Measurements from ENCODE around the gene SCPEP1. TPM values are rescaled to one million over a fixed set of nuclear protein-coding genes. Genes with fewer than 3 reads are reported as not detected.

The SCPEP1 gene
- polyA plus RNA-seq, 1 of the 3 experiments (the other 2 are of a cell fraction): 99.6 TPM

GRCh38 chr17:56933868-56934267, 44.1 kb upstream of the SCPEP1 start:
- Histone ChIP-seq H3K79me2 (ENCODE audit: insufficient read depth) (no peaks in the 10 kb centered on the region), H3K27ac (ENCODE audit: low read depth in 2 of 2, low read length in 1 of 2) (no peak overlapping the region), H3K9ac (no peak overlapping the region), H3K9me2 (no peaks in the 10 kb centered on the region), H3K36me3 (replicated peaks in 1 of 2; ENCODE audit: control insufficient read depth in 1 of 2, insufficient read depth in 2 of 2, low read length in 1 of 2) (peaks cover 28 to 60% of the 10 kb centered on the region in 2 experiments), H2AFZ (ENCODE audit: low read depth) (no peak overlapping the region), H3K4me2 (no peak overlapping the region), H4K20me1 (ENCODE audit: insufficient read depth) (no peaks in the 10 kb centered on the region), H3F3A (replicated peaks; ENCODE audit: insufficient read depth) (peaks cover 10% of the 10 kb centered on the region), H3K9me3 (peaks cover 30% of the 10 kb centered on the region), H3K4me3 (ENCODE audit: low read depth in 2 of 2, low read length in 1 of 2) (no peak overlapping the region), H3K4me1 (ENCODE audit: control insufficient read depth in 1 of 2, insufficient read depth in 2 of 2, low read depth in 1 of 2, low read length in 1 of 2) (peaks cover 0 to 10% of the 10 kb centered on the region in 2 experiments; a peak in 1 of 4 replicates), H3K27me3 (ENCODE audit: insufficient read depth) (no peaks in the 10 kb centered on the region)
- ChIA-PET CTCF (interaction anchor here (3.0 kb wide), 1 partner anchor 115 kb away, joined by 24 read pairs; no protein-coding TSS in a partner anchor), POLR2A (interaction anchor here (0.6 kb wide), 1 partner anchor 114 kb away, joined by 3 read pairs; no protein-coding TSS in a partner anchor)
- no peak for TF ChIP-seq RXRA (IDR thresholded peaks at IDR 0.05; ENCODE audit: borderline replicate concordance, low read depth)
- TF ChIP-seq MEF2A (IDR thresholded peaks at IDR 0.05; ENCODE audit: borderline replicate concordance, low read depth): no peak
- no peak for TF ChIP-seq RFX5 (IDR thresholded peaks at IDR 0.05; ENCODE audit: low read length)
- TF ChIP-seq EZH2phosphoT487 (IDR thresholded peaks at IDR 0.05; ENCODE audit: borderline replicate concordance, low read depth): no peak
- TF ChIP-seq MXI1 (IDR thresholded peaks at IDR 0.05; ENCODE audit: low read depth, low read length): no peak
- TF ChIP-seq CHD2 (IDR thresholded peaks at IDR 0.05; ENCODE audit: low read length, partially characterized antibody): no peak
- TF ChIP-seq, protein P1, sequence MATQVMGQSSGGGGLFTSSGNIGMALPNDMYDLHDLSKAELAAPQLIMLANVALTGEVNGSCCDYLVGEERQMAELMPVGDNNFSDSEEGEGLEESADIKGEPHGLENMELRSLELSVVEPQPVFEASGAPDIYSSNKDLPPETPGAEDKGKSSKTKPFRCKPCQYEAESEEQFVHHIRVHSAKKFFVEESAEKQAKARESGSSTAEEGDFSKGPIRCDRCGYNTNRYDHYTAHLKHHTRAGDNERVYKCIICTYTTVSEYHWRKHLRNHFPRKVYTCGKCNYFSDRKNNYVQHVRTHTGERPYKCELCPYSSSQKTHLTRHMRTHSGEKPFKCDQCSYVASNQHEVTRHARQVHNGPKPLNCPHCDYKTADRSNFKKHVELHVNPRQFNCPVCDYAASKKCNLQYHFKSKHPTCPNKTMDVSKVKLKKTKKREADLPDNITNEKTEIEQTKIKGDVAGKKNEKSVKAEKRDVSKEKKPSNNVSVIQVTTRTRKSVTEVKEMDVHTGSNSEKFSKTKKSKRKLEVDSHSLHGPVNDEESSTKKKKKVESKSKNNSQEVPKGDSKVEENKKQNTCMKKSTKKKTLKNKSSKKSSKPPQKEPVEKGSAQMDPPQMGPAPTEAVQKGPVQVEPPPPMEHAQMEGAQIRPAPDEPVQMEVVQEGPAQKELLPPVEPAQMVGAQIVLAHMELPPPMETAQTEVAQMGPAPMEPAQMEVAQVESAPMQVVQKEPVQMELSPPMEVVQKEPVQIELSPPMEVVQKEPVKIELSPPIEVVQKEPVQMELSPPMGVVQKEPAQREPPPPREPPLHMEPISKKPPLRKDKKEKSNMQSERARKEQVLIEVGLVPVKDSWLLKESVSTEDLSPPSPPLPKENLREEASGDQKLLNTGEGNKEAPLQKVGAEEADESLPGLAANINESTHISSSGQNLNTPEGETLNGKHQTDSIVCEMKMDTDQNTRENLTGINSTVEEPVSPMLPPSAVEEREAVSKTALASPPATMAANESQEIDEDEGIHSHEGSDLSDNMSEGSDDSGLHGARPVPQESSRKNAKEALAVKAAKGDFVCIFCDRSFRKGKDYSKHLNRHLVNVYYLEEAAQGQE (IDR thresholded peaks at IDR 0.05; ENCODE audit: low read depth, low read length): no peak
- TF ChIP-seq SMC3 (IDR thresholded peaks at IDR 0.05; ENCODE audit: low read depth, low read length): no peak
- no peak for TF ChIP-seq RAD21 (IDR thresholded peaks at IDR 0.05; ENCODE audit: low read length)
- TF ChIP-seq EP300 (IDR thresholded peaks at IDR 0.05; ENCODE audit: borderline replicate concordance in 1 of 2, low read depth in 1 of 2, low read length in 1 of 2): no peak
- TF ChIP-seq FOXM1 (IDR thresholded peaks at IDR 0.05; ENCODE audit: low read depth): no peak
- TF ChIP-seq RCOR1 (IDR thresholded peaks at IDR 0.05; ENCODE audit: low read length): no peak
- TF ChIP-seq, protein P2, sequence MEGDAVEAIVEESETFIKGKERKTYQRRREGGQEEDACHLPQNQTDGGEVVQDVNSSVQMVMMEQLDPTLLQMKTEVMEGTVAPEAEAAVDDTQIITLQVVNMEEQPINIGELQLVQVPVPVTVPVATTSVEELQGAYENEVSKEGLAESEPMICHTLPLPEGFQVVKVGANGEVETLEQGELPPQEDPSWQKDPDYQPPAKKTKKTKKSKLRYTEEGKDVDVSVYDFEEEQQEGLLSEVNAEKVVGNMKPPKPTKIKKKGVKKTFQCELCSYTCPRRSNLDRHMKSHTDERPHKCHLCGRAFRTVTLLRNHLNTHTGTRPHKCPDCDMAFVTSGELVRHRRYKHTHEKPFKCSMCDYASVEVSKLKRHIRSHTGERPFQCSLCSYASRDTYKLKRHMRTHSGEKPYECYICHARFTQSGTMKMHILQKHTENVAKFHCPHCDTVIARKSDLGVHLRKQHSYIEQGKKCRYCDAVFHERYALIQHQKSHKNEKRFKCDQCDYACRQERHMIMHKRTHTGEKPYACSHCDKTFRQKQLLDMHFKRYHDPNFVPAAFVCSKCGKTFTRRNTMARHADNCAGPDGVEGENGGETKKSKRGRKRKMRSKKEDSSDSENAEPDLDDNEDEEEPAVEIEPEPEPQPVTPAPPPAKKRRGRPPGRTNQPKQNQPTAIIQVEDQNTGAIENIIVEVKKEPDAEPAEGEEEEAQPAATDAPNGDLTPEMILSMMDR (IDR thresholded peaks at IDR 0.05): no peak
- no peak for TF ChIP-seq TAF1 (IDR thresholded peaks at IDR 0.05; ENCODE audit: borderline replicate concordance, low read depth, low read length)
- TF ChIP-seq, protein P3, sequence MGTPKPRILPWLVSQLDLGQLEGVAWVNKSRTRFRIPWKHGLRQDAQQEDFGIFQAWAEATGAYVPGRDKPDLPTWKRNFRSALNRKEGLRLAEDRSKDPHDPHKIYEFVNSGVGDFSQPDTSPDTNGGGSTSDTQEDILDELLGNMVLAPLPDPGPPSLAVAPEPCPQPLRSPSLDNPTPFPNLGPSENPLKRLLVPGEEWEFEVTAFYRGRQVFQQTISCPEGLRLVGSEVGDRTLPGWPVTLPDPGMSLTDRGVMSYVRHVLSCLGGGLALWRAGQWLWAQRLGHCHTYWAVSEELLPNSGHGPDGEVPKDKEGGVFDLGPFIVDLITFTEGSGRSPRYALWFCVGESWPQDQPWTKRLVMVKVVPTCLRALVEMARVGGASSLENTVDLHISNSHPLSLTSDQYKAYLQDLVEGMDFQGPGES (IDR thresholded peaks at IDR 0.05; ENCODE audit: low read depth, low read length): no peak
- TF ChIP-seq POLR2AphosphoS5 (IDR thresholded peaks at IDR 0.05; ENCODE audit: low read depth, low read length): no peak
- WGBS (ENCODE audit: low lambda C conversion rate): 86% methylated on average over 1 of the region's 1 CpG
- DNase-seq: no peak
